GM13977 (cell line): ENCODE data around the gene KCTD8.

Experiments
- DNase-seq: peaks from one replicate; pipeline ENCODE4 v3.0.0; 2012; ENCODE audit warnings: low spot score
- in situ Hi-C: fragments of 300-500 bp; cut with MboI; formaldehyde crosslinking; loops from one replicate; pipeline ENCODE4 v1.12.0; 2022; ENCODE audit warnings: low sequenced_read_pairs, low pct_unique_long_range_greater_than_20kb, mixed read lengths, inconsistent platforms; ENCODE audit not compliant: unreplicated experiment
- TF ChIP-seq, protein P1 (sequence below): IDR thresholded peaks from 2 replicates; pipeline ENCODE4 v1.5.1; 2012; ENCODE audit warnings: mild to moderate bottlenecking, control low read depth; ENCODE audit not compliant: insufficient read depth; ENCODE audit errors: extremely low read depth, missing control alignments

Gene KCTD8

DNA sequence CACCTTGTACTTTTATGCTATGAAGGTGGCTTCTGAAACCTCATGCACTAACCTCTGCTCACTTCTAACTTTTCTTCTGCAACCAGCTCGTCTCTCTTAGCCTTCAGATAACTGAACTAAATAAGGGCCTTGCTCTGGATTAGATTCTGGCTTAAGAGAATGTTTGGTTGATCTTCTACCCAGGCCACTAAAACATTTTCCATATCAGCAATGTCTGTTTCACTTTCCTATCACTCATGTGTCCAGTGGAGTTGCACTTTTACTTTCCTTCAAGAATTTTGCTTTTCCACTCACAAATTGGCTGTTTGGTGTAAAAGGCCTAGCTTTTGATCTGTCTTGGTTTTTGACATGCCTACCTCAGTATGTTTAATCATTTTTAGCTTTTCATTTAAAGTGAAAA is 105.8 kb downstream of the KCTD8 start:
- in situ Hi-C loops, result no loop called here
- TF ChIP-seq, protein P1, sequence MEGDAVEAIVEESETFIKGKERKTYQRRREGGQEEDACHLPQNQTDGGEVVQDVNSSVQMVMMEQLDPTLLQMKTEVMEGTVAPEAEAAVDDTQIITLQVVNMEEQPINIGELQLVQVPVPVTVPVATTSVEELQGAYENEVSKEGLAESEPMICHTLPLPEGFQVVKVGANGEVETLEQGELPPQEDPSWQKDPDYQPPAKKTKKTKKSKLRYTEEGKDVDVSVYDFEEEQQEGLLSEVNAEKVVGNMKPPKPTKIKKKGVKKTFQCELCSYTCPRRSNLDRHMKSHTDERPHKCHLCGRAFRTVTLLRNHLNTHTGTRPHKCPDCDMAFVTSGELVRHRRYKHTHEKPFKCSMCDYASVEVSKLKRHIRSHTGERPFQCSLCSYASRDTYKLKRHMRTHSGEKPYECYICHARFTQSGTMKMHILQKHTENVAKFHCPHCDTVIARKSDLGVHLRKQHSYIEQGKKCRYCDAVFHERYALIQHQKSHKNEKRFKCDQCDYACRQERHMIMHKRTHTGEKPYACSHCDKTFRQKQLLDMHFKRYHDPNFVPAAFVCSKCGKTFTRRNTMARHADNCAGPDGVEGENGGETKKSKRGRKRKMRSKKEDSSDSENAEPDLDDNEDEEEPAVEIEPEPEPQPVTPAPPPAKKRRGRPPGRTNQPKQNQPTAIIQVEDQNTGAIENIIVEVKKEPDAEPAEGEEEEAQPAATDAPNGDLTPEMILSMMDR, result no peak
- no peak for DNase-seq

DNA sequence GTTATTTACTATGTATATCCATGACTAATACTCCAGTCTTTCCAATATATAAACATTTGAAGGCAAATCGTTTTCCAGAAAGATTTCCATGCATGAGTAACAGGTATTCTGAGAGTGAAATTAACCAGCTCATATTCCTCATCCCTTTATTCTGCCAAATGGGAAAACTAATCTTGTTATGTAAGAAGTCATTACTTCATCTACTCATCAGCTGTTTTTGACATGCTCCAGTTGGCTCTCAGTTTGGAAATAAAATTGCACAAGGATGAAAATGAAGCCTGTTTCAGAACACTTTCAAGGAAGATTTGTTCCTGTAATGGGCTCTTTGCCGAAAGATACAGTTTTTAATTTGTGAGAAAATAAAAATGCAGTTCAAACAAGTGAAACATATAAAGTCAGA is 121.9 kb downstream of the KCTD8 start:
- TF ChIP-seq, protein P1, result no peak
- in situ Hi-C loops, result no loop called here
- DNase-seq, result no peak

DNA sequence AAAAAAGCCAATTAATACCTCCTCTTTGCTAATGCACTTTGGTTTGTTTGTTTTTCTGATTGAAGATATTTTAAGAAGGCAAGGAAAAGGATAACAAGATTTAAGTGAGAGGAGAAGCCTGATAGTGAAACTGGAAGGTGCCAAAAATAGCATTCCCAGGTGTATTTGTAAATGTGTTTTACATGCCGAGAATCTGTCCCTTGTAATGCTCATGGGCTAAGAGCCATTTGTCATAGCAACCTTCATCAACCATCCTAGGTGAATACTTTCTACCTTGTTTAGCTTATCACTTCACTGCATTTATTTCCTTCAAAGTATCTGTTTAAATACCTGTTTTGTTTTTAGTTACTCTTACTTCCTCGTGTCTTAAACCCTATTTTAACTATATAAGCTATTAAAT is 127.8 kb downstream of the KCTD8 start:
- TF ChIP-seq, protein P1, result no peak
- in situ Hi-C loops, result no loop called here
- DNase-seq, result no peak

- TF ChIP-seq, protein P1, result no peak
- DNase-seq, result no peak
- in situ Hi-C loops, result no loop called here
Observed at GRCh38 chr4:44319129-44319528, 129.5 kb downstream of the KCTD8 start.

DNA sequence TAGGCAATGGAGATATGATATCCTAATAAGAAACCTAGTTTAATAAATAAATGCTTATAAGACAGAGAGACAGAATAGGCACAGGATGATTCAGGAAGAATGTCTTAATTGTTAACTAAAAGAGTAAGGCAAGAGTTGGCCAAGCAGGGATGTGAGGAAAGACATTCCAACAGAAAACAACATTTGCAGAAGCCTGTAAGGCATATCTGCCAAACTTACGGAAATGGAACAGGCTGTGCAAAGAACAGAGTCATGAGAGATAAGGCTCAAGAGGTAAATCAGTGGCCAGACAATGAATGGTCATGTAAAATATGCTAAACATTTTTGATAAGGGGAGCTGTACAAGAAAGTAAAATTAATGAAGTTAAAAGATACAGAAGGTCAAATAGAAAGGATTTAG is 134.9 kb downstream of the KCTD8 start:
- DNase-seq, result no peak
- in situ Hi-C loops, result no loop called here
- TF ChIP-seq, protein P1, result no peak

DNA sequence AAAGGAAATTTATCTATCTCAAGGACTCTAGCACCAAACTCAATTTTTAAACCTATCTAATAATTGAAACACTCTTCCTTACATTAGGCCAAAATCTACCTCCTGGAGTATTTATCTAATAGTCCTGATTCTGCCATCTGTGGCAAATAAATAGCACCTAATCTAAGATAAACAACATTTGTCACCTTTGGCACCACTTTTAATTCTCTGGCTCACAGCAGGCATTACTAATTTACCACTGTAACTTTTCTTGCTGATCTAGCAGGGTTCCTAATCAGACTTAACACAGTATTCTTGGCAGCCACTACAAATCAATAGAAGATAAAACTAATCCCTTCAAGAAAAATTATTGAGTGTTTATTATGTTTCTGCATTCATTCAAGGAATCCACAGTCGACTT is 161.1 kb downstream of the KCTD8 start:
- in situ Hi-C loops, result no loop called here
- TF ChIP-seq, protein P1, result no peak
- DNase-seq, result no peak

- TF ChIP-seq, protein P1, result no peak
- in situ Hi-C loops, result no loop called here
- DNase-seq, result no peak
Observed at GRCh38 chr4:44279469-44279868, 169.1 kb downstream of the KCTD8 start.
